Stimulated activated CD4-positive, alpha-beta T cell treated with anti-CD3 and anti-CD28 coated beads, Interleukin-1b, Interleukin-23, amount 100 ng/mL, for 1 hour (primary cell): Measurements from ENCODE around the gene MYO1D.
"Not testable (repeated sequence)": the region's sequence is repeated elsewhere in the genome, so short reads cannot be mapped to it uniquely, and the experiment has no call there.

Source experiments
- DNase-seq, 2 donors: peaks; one replicate each; pipeline ENCODE4 v3.0.0-alpha.2; 2020; ENCODE audit warnings: low read depth in 2 of 2

Gene MYO1D

GRCh38 chr17:32855620-32856019, 21.3 kb downstream of the MYO1D start:
- no peak for DNase-seq

- DNase-seq = no peak
These were observed 22.0 kb downstream of the MYO1D start for GRCh38 chr17:32854832-32855389.

- DNase-seq = no peak
These were observed 22.7 kb downstream of the MYO1D start for GRCh38 chr17:32854207-32854606.

GRCh38 chr17:32852811-32853210, 24.1 kb downstream of the MYO1D start:
- DNase-seq = no peak

DNA sequence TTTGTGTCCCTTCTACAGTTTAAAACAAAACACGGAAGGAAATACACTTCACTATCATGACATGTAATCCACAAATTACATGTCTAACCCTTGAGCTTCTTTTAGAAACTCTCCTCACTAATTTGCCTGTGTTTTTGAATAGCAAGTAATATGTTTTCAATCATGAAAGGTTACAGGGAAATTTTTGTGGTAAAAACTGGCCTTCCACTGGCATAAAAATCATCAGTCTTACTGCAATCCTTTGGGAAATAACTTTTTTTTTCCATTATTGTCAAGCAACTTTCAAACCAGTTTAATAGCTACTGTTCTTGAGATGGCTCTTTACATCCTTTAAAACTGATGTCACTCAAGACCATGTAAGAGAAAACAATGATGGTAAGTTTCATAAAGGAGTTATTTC, 27.0 kb downstream of the MYO1D start:
- no peak for DNase-seq

DNA sequence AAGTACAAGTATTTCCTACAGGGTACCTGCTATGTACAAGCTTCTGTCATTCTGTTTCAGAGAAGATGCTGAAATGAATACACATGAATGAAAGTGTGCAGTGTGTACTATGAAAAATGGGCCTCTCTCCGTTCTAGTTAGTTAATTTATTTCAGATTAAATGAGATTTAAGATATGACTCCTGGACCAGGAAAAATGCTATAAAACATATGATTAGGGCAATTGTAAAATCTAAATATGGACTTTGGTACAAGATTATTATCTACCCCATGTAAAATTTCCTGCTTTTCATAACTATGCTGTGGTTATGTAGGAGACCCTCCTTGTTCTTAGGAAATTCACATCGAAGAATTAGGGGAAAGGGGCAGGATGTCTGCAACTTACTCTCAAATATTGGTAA, 28.9 kb downstream of the MYO1D start:
- DNase-seq = no peak

DNA sequence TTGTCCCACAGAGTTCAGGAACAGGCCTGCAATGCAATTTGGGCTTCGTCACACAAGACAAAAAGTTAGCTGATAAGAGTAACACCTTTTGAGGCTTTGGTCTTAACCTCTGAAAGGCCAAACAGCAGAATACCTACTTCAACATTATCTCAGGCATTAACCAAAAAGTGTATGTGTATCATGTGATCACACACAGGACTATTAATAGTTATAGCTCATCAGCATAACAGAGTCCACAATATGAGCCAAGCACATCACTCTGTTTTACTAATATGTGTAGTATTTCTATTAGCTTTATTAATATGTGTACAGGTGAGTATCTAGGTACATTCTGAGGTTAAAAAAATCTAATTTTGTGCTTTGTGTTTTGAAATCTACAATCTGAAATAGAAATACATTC, 30.8 kb downstream of the MYO1D start:
- no peak for DNase-seq

DNA sequence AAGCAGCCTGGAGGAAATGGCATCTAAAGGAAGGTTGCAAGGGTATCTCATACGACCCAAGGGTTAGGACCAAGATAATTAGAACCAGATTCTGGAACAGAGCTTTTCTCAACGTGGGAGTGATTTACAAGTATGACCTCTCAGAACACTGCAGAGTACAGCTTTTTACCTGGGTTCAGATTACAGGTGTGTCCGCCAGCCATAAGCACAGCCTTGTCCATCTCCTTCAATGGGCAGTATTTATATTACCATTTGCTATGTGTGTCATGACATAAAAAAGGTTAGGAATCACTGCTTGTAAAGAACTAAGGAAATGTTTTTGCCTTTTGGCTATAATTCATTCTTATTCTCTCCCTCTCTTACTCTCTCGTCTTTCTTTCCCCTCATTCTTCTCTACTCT, 36.7 kb downstream of the MYO1D start:
- DNase-seq = no peak

GRCh38 chr17:32836527-32836926, 40.4 kb downstream of the MYO1D start:
- DNase-seq = no peak

DNA sequence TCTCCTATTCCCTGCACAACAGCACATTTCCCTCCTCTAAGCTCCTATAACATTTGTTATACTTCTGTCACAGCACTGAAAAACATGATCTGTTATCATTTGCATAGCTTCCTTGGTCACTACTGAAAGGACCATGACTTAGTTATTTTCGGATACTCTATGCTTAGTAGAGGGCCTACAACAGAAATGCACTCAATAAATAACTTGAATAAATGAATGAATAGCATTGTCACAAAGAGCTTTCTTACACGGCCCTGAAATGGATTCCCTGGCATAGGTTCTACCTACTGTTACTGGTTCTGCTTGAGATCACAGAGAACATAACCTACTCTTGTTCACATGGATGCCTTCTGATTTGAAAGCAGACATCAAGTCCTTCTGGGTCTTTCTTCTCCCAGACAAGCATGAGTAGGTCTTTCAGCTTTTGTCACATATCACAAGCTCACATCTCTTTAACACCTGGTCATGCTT, 41.6 kb downstream of the MYO1D start:
- no peak for DNase-seq

- DNase-seq = no peak
These were observed 42.8 kb downstream of the MYO1D start for GRCh38 chr17:32834104-32834503.

DNA sequence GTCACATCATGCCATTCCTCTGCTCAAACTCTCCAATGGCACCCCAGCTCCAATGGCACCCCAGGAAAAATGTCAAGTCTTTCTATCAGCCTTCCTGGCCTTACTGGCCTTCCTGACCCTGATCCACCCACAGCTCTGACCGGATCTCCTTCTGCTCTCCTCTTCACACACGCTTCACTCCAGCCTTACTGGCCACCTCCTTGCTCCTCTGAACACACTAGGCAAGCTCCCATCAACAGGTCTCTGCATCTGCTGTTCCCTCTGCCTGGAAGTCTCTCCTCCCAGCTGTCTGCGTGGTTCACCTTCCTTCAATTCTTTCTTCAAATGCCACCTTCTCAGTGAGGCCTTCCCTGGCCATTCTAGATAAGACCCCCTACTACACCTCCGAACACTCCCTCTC, 43.4 kb downstream of the MYO1D start:
- no peak for DNase-seq

DNA sequence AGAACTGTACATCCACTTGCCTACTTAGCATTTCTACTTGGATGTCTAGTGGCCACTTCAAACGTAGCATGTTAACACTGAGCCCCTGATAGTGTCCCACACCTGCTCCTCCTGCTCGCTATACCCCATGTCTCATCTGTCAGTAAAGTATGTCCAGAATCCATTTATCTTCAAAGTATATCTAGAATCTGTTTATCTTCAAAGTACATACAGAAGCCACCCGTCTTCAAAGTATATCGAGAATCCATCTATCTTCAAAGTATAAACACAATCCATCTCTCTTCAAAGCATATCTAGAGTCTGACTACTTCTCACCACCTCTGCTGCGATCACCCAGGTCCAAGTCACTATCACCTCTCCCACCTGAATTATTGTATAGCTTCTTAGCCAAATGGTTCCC, 43.8 kb downstream of the MYO1D start:
- no peak for DNase-seq

DNA sequence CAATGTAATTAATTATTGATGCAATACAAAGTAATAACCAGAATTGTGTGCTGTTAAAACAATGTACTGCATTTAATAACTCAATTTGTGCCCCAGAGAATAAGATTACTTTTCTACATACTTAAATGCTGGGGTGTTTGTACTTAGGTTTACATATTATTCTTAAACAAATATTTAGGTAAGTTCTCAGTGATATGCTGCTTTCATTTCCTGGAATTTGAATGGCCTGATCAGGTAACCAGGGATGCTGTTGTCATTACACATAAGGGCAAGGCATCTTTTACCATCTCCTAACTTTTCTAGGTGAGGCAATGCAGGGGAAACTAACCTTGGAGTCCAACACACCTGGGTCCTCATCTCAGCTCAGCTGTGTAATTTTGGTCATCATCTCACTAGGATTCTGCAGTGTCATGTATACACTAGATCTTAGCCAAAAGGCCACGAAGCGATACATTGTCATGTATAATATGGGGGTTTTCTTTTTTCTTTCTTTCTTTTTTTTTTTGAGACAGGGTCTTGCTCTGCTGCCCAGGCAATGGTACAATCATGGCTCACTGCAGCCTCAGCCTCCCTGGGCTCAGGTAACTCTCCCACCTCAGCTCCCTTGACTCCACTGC, 45.2 kb downstream of the MYO1D start:
- no peak for DNase-seq

- DNase-seq = no peak
These were observed 45.7 kb downstream of the MYO1D start for GRCh38 chr17:32831223-32831622.

DNA sequence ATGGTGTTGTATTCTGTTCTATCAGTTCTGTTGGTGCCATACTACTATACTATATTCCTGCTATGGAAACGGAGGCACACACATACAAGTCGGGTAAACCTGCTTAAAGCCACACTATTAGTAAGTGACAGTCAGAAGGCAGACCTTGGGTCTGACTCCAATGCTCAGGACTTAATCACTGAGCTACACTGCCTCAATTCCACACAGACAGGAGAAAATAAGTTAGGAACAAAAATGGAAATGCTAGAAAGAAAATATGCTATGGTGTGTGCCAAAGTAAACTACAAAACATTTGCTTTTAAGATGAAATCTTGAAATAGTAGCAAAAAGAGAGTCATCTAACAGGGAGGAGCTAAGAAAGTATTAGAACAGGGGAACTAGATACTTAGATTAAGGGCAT, 48.1 kb downstream of the MYO1D start:
- no peak for DNase-seq

DNA sequence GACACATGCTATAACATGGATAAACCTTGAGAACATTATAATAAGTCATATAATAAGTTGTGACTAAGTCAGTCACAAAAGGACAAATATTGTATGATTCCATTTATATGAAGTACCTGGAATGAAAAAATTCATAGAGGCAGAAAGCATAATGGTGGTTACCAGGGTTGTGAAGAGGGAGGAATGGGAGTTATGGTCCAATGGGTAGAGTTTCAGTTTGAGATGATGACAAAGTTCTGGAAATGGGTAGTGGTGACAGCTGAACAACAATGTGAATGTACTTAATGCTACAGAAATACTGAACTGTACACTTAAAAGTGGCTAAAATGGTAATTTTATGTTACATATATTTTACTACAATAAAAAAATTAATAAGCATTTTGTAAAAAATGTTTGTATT, 49.7 kb downstream of the MYO1D start:
- no peak for DNase-seq

DNA sequence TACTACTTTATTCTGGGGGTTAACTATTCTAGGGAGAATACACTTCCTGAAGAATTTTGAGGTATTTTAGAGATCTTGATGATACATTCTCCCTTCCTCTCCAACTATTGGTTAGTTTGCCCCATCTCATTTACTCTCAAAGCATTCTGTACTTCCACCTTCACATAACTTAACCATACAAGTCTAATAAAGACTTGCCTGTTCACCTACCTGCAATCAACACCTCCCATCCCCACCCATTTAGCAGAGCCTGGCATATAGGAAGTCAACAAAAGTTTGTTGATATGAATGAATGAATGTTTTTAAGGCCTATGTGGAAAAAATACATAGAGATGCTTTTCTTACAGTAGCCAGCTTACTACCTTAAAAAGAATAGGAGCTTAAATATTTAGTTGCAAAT, 50.8 kb downstream of the MYO1D start:
- no peak for DNase-seq

DNA sequence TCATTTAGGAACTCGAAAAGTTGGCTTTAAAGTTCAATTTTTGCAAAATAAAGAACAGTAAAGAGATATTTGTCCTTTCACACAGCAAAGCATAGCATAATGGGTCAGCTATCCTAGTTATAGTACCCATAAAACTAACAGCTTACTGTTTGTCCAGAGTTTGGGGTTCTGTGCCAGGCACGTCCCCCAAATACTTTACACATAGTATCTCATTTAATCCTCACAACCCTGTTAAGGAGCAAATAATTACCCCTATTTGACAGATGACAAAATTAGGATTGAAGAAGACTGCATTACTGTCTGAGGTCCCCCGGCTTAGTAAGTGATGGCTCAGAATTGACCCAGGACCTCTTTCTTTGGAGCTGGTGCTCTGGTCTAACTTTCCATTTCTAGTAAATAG, 52.6 kb downstream of the MYO1D start:
- no peak for DNase-seq

DNA sequence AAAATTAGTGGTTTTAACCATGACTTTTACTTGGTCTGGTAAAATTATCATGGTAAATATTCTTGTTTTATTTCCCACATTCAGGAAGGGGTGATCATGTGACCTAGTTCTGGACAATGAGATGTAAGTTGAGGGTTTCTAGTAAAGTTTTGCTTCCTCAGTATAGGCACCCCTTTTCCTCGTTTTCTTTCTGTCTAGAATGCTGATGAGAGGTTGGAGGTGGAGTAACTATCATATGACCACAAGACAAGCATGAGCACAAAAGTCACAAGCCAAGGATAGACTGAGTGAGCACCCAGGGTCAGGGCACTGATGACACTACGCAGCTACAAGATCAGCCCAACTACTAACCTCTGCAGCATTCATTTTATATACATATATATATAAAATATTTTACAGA, 53.9 kb downstream of the MYO1D start:
- DNase-seq = no peak

DNA sequence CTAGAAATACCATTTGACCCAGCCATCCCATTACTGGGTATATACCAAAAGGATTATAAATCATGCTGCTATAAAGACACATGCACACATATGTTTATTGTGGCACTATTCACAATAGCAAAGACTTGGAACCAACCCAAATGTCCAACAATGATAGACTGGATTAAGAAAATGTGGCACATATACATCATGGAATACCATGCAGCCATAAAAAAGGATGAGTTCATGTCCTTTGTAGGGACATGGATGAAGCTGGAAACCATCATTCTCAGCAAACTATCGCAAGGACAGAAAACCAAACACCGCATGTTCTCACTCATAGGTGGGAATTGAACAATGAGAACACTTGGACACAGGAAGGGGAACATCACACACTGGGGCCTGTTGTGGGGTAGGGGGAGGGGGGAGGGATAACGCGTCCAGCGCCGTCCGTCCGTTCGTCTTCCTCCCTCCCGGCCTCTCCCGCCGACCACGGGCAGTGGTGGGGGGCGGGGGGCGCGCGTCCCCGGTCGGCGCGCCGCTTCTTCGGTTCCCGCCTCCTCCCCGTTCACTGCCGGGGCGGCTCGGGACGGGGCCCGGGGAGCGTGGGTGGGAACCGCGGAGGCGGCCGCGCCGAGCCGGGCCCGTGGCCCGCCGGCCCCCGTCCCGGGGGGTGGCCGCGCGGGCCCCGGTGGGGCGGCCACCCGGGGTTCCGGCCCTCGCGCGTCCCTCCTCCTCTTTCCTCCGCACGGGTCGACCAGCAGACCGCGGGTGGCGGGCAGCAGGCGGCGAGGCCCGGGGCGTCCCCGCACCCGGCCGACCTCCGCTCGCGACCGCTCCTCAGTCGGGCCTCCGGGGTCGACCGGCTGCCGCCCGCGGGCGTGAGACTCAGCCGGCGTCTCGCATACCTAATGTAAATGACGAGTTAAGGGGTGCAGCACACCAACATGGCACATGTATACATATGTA, 54.7 kb downstream of the MYO1D start:
- not testable (repeated sequence) for DNase-seq

- no peak for DNase-seq
These were observed 56.5 kb downstream of the MYO1D start for GRCh38 chr17:32820440-32820839.

GRCh38 chr17:32819787-32820186, 57.1 kb downstream of the MYO1D start:
- no peak for DNase-seq
